Measurements from ENCODE around the gene KRT39.
A peak's percentile ranks its signal among the peaks of the same experiment; 100 is the strongest.
"Not testable (repeated sequence)": the region's sequence is repeated elsewhere in the genome, so short reads cannot be mapped to it uniquely, and the experiment has no call there.

KRT39 gene

GRCh38 chr17:40937384-40937819 lies 29.3 kb downstream of the KRT39 start, which contains the start of gene KRT23:
Gene KRT23 (minus strand): TSS chr17:40937646. CDS start chr17:40936603, 1,043 bp downstream.
- DNase-seq: no peak

GRCh38 chr17:40936976-40937375 lies 29.8 kb downstream of the KRT39 start:
- no peak for DNase-seq

GRCh38 chr17:40936437-40936971 lies 30.2 kb downstream of the KRT39 start:
- DNase-seq: no peak

DNA sequence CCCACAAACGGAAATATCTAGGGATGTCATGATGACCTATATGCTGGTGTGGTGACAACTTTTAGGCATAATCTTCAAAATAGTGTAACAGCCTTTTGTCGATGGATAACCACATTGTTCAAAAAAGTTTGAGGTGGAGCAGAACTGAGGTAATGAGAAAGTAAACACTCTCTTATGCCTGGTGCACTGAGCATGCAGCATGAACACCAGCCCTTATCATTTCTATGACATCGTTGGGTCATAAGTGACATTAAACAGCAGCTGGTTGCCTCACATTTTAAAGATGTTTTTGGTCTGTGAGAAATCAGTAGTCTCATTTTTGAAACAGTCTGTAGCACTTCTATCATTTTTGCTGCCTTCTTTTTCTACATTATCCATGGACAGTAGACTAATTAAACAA lies 31.1 kb downstream of the KRT39 start:
- no peak for DNase-seq

DNA sequence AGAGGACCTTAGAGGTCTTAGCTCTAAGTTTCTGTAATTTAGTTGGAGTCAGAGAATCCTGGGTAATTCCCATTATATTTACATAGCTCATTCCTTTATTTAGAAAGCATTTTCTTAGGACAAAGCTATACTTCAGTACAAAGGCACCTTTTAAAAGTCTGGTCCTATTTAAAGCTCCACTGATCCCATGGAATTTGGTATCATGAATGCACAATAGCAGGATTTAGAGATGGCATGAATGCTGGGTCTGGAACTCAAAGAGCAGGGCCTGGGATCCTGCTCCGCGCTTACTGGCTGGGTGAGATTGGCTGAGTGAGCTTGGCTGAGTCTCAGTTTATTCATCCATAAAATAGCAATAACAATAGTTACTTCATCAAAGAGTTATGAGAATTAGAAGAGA lies 34.1 kb downstream of the KRT39 start:
- DNase-seq: no peak

- DNase-seq: no peak
Measured at GRCh38 chr17:40931311-40931710, 35.4 kb downstream of the KRT39 start.

- no peak for DNase-seq
Measured at GRCh38 chr17:40926341-40926740, 40.4 kb downstream of the KRT39 start.

- DNase-seq: no peak
Measured at GRCh38 chr17:40922239-40922638, 44.5 kb downstream of the KRT39 start.

GRCh38 chr17:40921026-40921425 lies 45.7 kb downstream of the KRT39 start:
- no peak for DNase-seq

DNA sequence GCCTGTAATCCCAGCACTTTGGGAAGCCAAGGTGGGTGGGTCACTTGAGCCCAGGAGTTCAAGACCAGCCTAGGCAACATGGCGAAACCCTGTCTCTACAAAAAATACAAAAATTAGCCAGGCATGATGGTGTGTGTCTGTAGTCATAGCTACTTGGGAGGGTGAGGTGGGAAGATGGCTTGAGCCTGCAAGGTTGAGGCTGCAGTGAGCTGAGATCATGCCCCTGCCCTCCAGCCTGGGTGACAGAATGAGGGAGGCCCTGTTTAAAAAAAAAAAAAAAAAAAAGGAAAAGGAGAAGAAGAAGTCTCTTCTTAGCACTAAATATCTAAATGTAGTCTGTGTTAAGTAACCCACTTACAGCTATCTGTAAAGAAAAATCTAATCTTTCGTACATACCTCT lies 49.6 kb downstream of the KRT39 start:
- not testable (repeated sequence) for DNase-seq

DNA sequence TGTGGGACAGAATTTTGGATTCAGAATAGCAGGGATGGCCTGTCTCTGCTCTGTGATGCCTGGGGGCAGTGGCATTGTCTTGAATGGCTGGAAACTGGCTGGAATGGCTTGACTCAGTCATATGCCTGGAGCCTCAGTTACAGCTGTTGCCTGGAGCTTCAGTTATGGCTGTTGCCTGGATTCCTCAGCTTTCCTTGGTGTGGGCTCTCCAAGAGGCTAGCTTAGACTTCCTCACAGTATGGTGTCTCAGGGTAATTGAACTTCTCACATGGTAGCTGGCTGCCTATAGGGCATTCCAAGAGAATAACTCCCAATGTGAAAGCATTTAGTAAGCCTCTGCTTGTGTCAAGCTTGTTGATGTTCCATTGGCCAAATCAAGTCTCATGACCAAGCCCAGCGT lies 50.4 kb downstream of the KRT39 start:
- DNase-seq: no peak

DNA sequence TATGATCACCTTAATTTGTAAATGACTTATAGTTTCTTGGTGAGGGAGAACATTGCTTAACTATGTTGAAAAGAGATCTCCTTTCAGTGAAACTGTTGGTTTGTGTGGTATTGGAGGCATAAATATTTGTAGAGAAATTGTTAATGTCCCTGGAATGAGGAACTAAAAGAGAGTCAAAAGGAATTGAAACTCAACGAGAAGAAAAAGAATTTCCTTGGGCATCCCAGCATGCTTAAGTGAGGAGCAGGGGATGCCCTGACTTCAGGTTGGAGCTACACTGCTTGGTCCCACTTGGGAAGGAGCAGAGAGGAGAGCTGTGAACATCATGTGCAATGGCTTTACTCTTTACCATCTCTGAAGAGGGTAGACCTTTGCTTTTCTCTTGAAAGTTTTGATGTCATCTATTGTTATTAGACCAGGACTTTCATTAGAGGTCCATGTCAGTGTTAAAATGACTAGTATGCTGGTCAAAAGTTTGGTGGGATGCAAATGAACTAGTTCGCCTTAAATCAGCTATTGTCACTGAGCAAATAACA lies 51.0 kb downstream of the KRT39 start:
- no peak for DNase-seq

GRCh38 chr17:40915199-40915661 lies 51.5 kb downstream of the KRT39 start:
- DNase-seq: peak; percentile 43

GRCh38 chr17:40914075-40914855 lies 52.5 kb downstream of the KRT39 start:
- DNase-seq: no peak

GRCh38 chr17:40912486-40913210 lies 54.1 kb downstream of the KRT39 start:
- no peak for DNase-seq

DNA sequence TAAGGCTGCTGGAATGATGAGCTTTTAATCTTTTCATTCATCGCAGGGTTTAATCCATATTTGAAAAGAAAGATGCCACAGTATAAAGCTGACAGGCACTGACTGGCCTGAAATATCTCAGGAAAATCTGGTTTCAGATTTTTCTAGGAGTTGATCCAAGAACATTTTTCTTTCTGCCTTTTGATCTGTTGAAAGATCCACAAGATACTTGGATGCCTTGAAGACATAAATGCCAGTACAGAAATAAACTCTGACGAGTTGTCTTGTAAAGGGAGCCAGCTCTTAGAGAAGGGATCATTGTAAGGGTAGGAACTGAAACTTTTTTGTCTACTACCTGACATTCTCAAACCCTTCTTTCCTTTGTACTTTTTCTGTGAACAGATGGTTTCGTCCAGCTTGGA lies 56.3 kb downstream of the KRT39 start:
- no peak for DNase-seq

GRCh38 chr17:40909755-40910154 lies 57.0 kb downstream of the KRT39 start:
- no peak for DNase-seq

GRCh38 chr17:40909351-40909750 lies 57.4 kb downstream of the KRT39 start:
- peak; percentile 79 for DNase-seq
